SK-N-SH treated with all-trans-retinoic acid at 6 μM for 48 hours (cell line): Measurements from ENCODE around the gene PPM1H.

Source experiments
- ATAC-seq: fragments of 200-7000 bp; cut with Tn5 transposase; 3 replicates; pipeline ENCODE4 v1.9.1; 2020; ENCODE audit warnings: mild to moderate bottlenecking, moderate library complexity
- ARNTL ChIP-seq: fragments of 450-650 bp; formaldehyde crosslinking; IDR thresholded peaks from 2 replicates; pipeline ENCODE4 v1.5.0; 2020; ENCODE audit warnings: low read depth, mild to moderate bottlenecking, moderate library complexity, borderline replicate concordance
- BACH2 ChIP-seq: fragments of 250-450 bp; sonication (Bioruptor Pico); IDR thresholded peaks from 2 replicates; pipeline ENCODE4 v1.9.0; 2021; ENCODE audit warnings: mild to moderate bottlenecking, borderline replicate concordance
- CSDC2 ChIP-seq: fragments of 250-450 bp; sonication (Bioruptor Pico); IDR thresholded peaks from 2 replicates; pipeline ENCODE4 v1.5.0; 2020; ENCODE audit warnings: mild to moderate bottlenecking, moderate library complexity
- ESRRG ChIP-seq: fragments of 250-450 bp; sonication (Bioruptor Pico); IDR thresholded peaks from 2 replicates; pipeline ENCODE4 v1.6.1; 2021; ENCODE audit warnings: mild to moderate bottlenecking
- GLIS3 ChIP-seq: fragments of 250-450 bp; sonication (Bioruptor Pico); IDR thresholded peaks from 2 replicates; pipeline ENCODE4 v1.5.0; 2020; ENCODE audit warnings: mild to moderate bottlenecking, moderate library complexity
- ISL1 ChIP-seq: fragments of 250-450 bp; sonication (Bioruptor Pico); IDR thresholded peaks from 2 replicates; pipeline ENCODE4 v2.1.2; 2022; ENCODE audit warnings: mild to moderate bottlenecking, moderate library complexity
- PPARA ChIP-seq: fragments of 250-450 bp; sonication (Bioruptor Pico); IDR thresholded peaks from 2 replicates; pipeline ENCODE4 v1.5.0; 2020; ENCODE audit warnings: mild to moderate bottlenecking, borderline replicate concordance
- RARB ChIP-seq: fragments of 250-450 bp; sonication (Bioruptor Pico); IDR thresholded peaks from 2 replicates; pipeline ENCODE4 v1.8.0; 2021; ENCODE audit warnings: mild to moderate bottlenecking, moderate library complexity
- SNAI2 ChIP-seq: fragments of 250-450 bp; sonication (Bioruptor Pico); IDR thresholded peaks from 2 replicates; pipeline ENCODE4 v1.5.0; 2020; ENCODE audit warnings: mild to moderate bottlenecking, moderate library complexity
- TCF4 ChIP-seq: fragments of 250-450 bp; sonication (Bioruptor Pico); IDR thresholded peaks from 2 replicates; pipeline ENCODE4 v1.8.0; 2021; ENCODE audit warnings: mild to moderate bottlenecking, moderate library complexity, borderline replicate concordance
- TOX ChIP-seq: fragments of 250-450 bp; sonication (Bioruptor Pico); IDR thresholded peaks from 2 replicates; pipeline ENCODE4 v1.8.0; 2021; ENCODE audit warnings: mild to moderate bottlenecking, moderate library complexity, borderline replicate concordance
- ZC3H10 ChIP-seq: fragments of 250-450 bp; sonication (Bioruptor Pico); IDR thresholded peaks from 2 replicates; pipeline ENCODE4 v1.5.1; 2021; ENCODE audit warnings: mild to moderate bottlenecking, moderate library complexity
- ZFP3 ChIP-seq: fragments of 250-450 bp; sonication (Bioruptor Pico); IDR thresholded peaks from 2 replicates; pipeline ENCODE4 v1.5.0; 2020; ENCODE audit warnings: mild to moderate bottlenecking, moderate library complexity
- ZFP30 ChIP-seq: fragments of 450-650 bp; formaldehyde crosslinking; IDR thresholded peaks from 2 replicates; pipeline ENCODE4 v1.5.0; 2022; ENCODE audit warnings: mild to moderate bottlenecking, moderate library complexity
- ZNF565 ChIP-seq: fragments of 450-650 bp; formaldehyde crosslinking; conservative IDR thresholded peaks from 2 replicates; pipeline ENCODE4 v1.5.0; 2020; ENCODE audit warnings: low read depth, mild to moderate bottlenecking, moderate library complexity
- ZNF70 ChIP-seq: fragments of 450-650 bp; formaldehyde crosslinking; IDR thresholded peaks from 2 replicates; pipeline ENCODE4 v1.5.0; 2020; ENCODE audit warnings: mild to moderate bottlenecking, moderate library complexity
- ZNF8 ChIP-seq: fragments of 450-650 bp; formaldehyde crosslinking; IDR thresholded peaks from 2 replicates; pipeline ENCODE4 v1.5.0; 2020; ENCODE audit warnings: mild to moderate bottlenecking, moderate library complexity
- TF ChIP-seq, protein P1 (sequence below): fragments of 250-450 bp; sonication (Bioruptor Pico); IDR thresholded peaks from 2 replicates; pipeline ENCODE4 v1.5.1; 2020; ENCODE audit warnings: low read depth, mild to moderate bottlenecking, moderate library complexity
- TF ChIP-seq, protein P2 (sequence below): fragments of 250-450 bp; sonication (Bioruptor Pico); IDR thresholded peaks from 2 replicates; pipeline ENCODE4 v1.8.0; 2020; ENCODE audit warnings: mild to moderate bottlenecking, moderate library complexity, borderline replicate concordance
- TF ChIP-seq, protein P3 (sequence below): fragments of 250-450 bp; sonication (Bioruptor Pico); IDR thresholded peaks from 2 replicates; pipeline ENCODE4 v1.5.0; 2020; ENCODE audit warnings: mild to moderate bottlenecking, moderate library complexity
- TF ChIP-seq, protein P4 (sequence below): fragments of 250-450 bp; sonication (Bioruptor Pico); IDR thresholded peaks from 2 replicates; pipeline ENCODE4 v1.5.1; 2021; ENCODE audit warnings: mild to moderate bottlenecking, moderate library complexity
- TF ChIP-seq, protein P5 (sequence below): fragments of 250-450 bp; sonication (Bioruptor Pico); IDR thresholded peaks from 2 replicates; pipeline ENCODE4 v1.8.0; 2021; ENCODE audit warnings: low read depth, mild to moderate bottlenecking, moderate library complexity, borderline replicate concordance

PPM1H gene

DNA sequence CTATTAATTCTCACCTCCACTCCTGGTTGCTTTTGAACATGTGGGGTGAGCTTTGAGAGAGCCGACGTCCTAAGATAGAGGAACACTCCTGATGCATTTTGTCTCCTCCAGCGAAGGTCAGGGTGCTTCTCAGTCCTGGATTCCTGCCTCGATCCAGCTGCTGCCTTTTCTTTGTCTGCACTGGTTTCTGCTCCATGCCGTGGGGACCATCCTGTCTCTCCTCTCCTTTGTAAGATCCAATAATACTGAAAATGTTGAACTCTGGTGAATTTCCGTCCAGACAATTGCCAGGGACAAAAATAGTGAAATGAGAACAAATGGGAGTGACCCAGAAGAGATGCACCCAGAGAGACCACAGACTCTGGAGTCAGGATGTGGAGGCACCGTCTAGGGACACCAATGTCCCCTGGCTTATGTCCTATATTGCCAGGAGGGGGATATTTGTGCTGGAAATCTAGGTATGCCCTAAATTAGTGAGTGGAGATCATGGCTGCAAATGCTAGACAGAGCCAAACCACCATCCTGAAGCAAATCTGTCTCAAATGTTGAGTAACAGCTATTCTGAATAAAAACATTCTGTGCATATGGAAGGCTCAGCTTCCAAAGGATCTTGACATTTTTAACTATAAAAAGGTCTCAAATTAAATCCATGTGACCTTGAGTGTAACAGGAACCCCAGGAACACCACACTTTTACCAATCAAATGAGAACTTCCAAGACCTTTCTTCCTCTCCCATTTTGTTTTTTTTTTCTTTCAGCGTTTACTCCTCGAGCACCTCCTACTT lies 170.9 kb downstream of the PPM1H start:
- ATAC-seq: no peak
- TF ChIP-seq RARB (no peak), ARNTL (CRISPR knock-in tag) (no peak), TCF4 (CRISPR knock-in tag) (no peak), BACH2 (no peak), PPARA (CRISPR knock-in tag) (no peak), ZFP3 (CRISPR knock-in tag) (no peak), ESRRG (CRISPR knock-in tag) (no peak), GLIS3 (CRISPR knock-in tag) (no peak), ZNF565 (CRISPR knock-in tag) (no peak), ZNF8 (CRISPR knock-in tag) (no peak), CSDC2 (CRISPR knock-in tag) (no peak), ZNF70 (CRISPR knock-in tag) (no peak)
- TF ChIP-seq, protein P1, sequence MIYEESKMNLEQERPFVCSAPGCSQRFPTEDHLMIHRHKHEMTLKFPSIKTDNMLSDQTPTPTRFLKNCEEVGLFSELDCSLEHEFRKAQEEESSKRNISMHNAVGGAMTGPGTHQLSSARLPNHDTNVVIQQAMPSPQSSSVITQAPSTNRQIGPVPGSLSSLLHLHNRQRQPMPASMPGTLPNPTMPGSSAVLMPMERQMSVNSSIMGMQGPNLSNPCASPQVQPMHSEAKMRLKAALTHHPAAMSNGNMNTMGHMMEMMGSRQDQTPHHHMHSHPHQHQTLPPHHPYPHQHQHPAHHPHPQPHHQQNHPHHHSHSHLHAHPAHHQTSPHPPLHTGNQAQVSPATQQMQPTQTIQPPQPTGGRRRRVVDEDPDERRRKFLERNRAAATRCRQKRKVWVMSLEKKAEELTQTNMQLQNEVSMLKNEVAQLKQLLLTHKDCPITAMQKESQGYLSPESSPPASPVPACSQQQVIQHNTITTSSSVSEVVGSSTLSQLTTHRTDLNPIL (CRISPR knock-in tag): no peak
- TF ChIP-seq, protein P2, sequence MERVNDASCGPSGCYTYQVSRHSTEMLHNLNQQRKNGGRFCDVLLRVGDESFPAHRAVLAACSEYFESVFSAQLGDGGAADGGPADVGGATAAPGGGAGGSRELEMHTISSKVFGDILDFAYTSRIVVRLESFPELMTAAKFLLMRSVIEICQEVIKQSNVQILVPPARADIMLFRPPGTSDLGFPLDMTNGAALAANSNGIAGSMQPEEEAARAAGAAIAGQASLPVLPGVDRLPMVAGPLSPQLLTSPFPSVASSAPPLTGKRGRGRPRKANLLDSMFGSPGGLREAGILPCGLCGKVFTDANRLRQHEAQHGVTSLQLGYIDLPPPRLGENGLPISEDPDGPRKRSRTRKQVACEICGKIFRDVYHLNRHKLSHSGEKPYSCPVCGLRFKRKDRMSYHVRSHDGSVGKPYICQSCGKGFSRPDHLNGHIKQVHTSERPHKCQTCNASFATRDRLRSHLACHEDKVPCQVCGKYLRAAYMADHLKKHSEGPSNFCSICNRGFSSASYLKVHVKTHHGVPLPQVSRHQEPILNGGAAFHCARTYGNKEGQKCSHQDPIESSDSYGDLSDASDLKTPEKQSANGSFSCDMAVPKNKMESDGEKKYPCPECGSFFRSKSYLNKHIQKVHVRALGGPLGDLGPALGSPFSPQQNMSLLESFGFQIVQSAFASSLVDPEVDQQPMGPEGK (CRISPR knock-in tag): no peak
- TF ChIP-seq, protein P3, sequence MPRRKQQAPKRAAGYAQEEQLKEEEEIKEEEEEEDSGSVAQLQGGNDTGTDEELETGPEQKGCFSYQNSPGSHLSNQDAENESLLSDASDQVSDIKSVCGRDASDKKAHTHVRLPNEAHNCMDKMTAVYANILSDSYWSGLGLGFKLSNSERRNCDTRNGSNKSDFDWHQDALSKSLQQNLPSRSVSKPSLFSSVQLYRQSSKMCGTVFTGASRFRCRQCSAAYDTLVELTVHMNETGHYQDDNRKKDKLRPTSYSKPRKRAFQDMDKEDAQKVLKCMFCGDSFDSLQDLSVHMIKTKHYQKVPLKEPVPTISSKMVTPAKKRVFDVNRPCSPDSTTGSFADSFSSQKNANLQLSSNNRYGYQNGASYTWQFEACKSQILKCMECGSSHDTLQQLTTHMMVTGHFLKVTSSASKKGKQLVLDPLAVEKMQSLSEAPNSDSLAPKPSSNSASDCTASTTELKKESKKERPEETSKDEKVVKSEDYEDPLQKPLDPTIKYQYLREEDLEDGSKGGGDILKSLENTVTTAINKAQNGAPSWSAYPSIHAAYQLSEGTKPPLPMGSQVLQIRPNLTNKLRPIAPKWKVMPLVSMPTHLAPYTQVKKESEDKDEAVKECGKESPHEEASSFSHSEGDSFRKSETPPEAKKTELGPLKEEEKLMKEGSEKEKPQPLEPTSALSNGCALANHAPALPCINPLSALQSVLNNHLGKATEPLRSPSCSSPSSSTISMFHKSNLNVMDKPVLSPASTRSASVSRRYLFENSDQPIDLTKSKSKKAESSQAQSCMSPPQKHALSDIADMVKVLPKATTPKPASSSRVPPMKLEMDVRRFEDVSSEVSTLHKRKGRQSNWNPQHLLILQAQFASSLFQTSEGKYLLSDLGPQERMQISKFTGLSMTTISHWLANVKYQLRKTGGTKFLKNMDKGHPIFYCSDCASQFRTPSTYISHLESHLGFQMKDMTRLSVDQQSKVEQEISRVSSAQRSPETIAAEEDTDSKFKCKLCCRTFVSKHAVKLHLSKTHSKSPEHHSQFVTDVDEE: no peak

DNA sequence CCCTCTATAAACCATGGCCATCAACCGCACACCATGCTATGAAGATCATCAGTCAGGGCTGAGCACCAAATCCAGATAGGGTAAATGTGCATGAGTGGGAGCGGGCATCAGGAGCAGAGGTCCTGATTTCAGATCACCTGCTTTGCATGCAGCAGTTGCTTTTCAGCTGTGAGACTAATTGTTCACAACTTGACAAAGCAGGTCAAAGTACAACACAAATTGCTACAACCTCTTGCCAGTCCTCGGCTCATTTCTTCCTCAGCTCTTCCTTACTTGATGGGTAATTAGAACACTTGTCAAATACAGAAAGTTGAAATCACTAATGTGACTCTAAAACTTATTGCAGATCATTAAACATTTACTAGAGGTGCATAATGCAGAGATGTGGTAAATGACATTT lies 171.6 kb downstream of the PPM1H start:
- ATAC-seq: no peak
- TF ChIP-seq TCF4 (CRISPR knock-in tag): no peak
- TF ChIP-seq, protein P4, sequence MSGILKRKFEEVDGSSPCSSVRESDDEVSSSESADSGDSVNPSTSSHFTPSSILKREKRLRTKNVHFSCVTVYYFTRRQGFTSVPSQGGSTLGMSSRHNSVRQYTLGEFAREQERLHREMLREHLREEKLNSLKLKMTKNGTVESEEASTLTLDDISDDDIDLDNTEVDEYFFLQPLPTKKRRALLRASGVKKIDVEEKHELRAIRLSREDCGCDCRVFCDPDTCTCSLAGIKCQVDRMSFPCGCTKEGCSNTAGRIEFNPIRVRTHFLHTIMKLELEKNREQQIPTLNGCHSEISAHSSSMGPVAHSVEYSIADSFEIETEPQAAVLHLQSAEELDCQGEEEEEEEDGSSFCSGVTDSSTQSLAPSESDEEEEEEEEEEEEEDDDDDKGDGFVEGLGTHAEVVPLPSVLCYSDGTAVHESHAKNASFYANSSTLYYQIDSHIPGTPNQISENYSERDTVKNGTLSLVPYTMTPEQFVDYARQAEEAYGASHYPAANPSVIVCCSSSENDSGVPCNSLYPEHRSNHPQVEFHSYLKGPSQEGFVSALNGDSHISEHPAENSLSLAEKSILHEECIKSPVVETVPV (CRISPR knock-in tag): no peak

DNA sequence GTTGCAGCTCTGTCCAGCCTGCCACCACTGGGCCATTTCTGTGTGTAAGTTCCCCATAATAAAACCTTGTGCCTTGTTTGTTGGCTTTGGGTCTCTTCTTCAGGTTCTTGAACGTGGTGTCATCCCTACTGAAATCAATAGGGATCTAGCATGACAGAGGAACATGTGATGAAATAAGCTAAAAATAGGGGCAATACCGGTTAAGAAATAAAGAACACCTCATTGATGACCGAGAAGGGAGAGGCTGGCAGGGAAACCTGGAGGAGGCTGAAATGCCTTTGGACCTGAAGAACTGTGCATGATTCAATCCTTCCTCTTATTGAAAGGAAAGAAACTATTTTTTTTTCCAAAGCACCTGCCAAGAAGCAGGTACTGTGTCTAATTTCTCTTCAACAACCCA lies 172.3 kb downstream of the PPM1H start:
- TF ChIP-seq, protein P5, sequence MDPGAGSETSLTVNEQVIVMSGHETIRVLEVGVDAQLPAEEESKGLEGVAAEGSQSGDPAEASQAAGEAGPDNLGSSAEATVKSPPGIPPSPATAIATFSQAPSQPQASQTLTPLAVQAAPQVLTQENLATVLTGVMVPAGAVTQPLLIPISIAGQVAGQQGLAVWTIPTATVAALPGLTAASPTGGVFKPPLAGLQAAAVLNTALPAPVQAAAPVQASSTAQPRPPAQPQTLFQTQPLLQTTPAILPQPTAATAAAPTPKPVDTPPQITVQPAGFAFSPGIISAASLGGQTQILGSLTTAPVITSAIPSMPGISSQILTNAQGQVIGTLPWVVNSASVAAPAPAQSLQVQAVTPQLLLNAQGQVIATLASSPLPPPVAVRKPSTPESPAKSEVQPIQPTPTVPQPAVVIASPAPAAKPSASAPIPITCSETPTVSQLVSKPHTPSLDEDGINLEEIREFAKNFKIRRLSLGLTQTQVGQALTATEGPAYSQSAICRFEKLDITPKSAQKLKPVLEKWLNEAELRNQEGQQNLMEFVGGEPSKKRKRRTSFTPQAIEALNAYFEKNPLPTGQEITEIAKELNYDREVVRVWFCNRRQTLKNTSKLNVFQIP (CRISPR knock-in tag): no peak
- TF ChIP-seq SNAI2 (CRISPR knock-in tag): no peak
- no peak for TF ChIP-seq BACH2
- no peak for TF ChIP-seq ISL1
- TF ChIP-seq PPARA (CRISPR knock-in tag): no peak
- no peak for TF ChIP-seq RARB
- TF ChIP-seq, protein P1 (CRISPR knock-in tag): no peak
- TF ChIP-seq ZNF70 (CRISPR knock-in tag): no peak
- TF ChIP-seq ARNTL (CRISPR knock-in tag): no peak
- no peak for TF ChIP-seq ZNF565 (CRISPR knock-in tag)
- TF ChIP-seq ZFP30: no peak
- no peak for TF ChIP-seq TCF4 (CRISPR knock-in tag)
- no peak for TF ChIP-seq TOX
- TF ChIP-seq ZC3H10 (CRISPR knock-in tag): no peak
- no peak for TF ChIP-seq ZNF8 (CRISPR knock-in tag)
- TF ChIP-seq, all 23 proteins: peak for 0
- no peak for ATAC-seq
